Activated T-cell treated with anti-CD3 and anti-CD28 coated beads, Interleukin-2, amount 50 U/mL, for 24 hours (primary cell): Measurements from ENCODE around the gene DUOXA2.
A peak's percentile ranks its signal among the peaks of the same experiment; 100 is the strongest.
"Not testable (repeated sequence)": the region's sequence is repeated elsewhere in the genome, so short reads cannot be mapped to it uniquely, and the experiment has no call there.

Experiments used
- DNase-seq: peaks from one replicate; pipeline ENCODE4 v3.0.0-alpha.2; 2020
- H3K27ac Mint-ChIP-seq: 2 replicates; pipeline ENCODE4 v1.8.0; 2020; ENCODE audit warnings: mild to moderate bottlenecking, mixed read lengths
- H3K27me3 Mint-ChIP-seq: 2 replicates; pipeline ENCODE4 v1.8.0; 2020; ENCODE audit warnings: mixed read lengths
- H3K36me3 Mint-ChIP-seq: 2 replicates; pipeline ENCODE4 v1.8.0; 2020; ENCODE audit warnings: low read depth, mixed read lengths
- H3K4me1 Mint-ChIP-seq: 2 replicates; pipeline ENCODE4 v1.8.0; 2020; ENCODE audit warnings: low read depth, mixed read lengths
- H3K4me3 Mint-ChIP-seq: 2 replicates; pipeline ENCODE4 v1.8.0; 2020; ENCODE audit warnings: mild to moderate bottlenecking, moderate library complexity, mixed read lengths
- H3K9me3 Mint-ChIP-seq: 2 replicates; pipeline ENCODE4 v1.8.0; 2020; ENCODE audit warnings: mixed read lengths

Gene DUOXA2

DNA sequence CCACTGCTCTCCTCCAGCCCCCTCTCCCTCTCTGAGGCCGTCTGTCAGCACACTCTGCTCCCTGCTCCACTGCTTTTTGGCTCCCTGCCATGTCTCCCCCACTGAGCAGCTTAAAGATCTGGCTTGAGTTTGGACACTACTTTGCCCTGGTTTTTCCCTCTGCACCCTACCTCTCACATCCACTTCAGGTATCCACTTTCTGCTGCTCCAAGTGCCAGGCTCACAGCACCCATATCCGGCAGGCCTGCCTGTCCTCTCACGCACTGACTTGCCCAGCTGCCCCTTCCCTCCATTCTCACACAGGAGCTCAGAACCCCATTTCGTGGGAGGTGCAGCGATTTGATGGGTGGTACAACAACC lies 19.4 kb downstream of the DUOXA2 start:
- Mint-ChIP-seq H3K4me3 (no peak overlapping the region), H3K36me3 (no peaks in the 10 kb centered on the region), H3K4me1 (peaks cover 17% of the 10 kb centered on the region), H3K27me3 (peaks cover 66% of the 10 kb centered on the region), H3K9me3 (no peaks in the 10 kb centered on the region), H3K27ac (no peak overlapping the region)
- no peak for DNase-seq

DNA sequence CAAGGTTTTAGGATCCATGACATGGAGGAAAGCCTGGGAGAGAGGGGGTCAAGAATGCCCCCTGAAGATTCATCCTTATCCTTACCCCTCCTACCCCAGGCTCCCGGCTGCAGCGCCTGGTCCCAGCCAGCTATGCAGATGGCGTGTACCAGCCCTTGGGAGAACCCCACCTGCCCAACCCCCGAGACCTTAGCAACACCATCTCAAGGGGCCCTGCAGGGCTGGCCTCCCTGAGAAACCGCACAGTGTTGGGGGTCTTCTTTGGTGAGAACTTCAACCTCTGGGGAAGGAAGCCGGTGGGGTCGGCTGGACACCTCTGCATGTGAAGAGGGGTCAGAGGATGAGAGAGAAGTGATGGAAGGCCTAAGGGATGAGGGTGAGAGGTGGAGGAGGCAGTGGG lies 19.9 kb downstream of the DUOXA2 start:
- H3K9me3 Mint-ChIP-seq: no peaks in the 10 kb centered on the region
- H3K36me3 Mint-ChIP-seq: no peaks in the 10 kb centered on the region
- no peak overlapping the region for H3K4me3 Mint-ChIP-seq
- H3K27ac Mint-ChIP-seq: no peak overlapping the region
- H3K4me1 Mint-ChIP-seq: peaks cover 16% of the 10 kb centered on the region
- DNase-seq: no peak
- peaks cover 61% of the 10 kb centered on the region for H3K27me3 Mint-ChIP-seq

DNA sequence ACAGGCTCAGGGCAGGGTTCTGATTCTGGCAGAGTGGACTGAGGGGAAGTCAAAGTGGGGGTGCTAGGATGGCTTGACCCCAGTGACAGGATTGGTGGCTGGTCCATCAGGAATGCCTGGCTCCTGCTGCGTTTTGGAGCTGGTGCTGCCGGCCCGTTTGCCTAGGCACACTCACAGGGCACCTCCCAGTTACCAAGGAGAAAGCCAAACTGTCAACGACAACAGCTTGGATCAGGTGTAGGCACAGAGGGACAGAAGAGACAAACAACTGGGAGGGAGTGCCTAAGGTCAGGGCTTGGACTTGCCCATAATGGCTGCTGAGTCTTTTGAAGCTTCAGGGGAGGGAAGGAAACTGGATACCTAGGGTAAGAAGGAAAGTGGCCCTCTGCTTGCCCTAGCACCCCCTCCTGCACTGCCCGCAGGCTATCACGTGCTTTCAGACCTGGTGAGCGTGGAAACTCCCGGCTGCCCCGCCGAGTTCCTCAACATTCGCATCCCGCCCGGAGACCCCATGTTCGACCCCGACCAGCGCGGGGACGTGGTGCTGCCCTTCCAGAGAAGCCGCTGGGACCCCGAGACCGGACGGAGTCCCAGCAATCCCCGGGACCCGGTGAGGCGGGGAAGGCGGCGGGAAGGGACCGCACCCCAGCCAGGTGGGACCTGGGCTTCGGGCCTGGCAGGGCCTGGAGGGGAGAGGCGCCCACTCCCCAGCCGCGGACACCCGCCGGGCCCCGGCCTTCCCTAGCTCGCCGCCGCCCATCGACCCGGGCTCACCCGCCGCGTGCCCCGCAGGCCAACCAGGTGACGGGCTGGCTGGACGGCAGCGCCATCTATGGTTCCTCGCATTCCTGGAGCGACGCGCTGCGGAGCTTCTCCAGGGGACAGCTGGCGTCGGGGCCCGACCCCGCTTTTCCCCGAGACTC lies 20.8 kb downstream of the DUOXA2 start:
- Mint-ChIP-seq H3K27me3 (peaks cover 56% of the 10 kb centered on the region), H3K9me3 (no peaks in the 10 kb centered on the region), H3K4me3 (peak overlapping the region; percentile 55), H3K36me3 (no peaks in the 10 kb centered on the region), H3K27ac (no peak overlapping the region), H3K4me1 (peaks cover 12% of the 10 kb centered on the region)
- DNase-seq: peak; percentile 55

DNA sequence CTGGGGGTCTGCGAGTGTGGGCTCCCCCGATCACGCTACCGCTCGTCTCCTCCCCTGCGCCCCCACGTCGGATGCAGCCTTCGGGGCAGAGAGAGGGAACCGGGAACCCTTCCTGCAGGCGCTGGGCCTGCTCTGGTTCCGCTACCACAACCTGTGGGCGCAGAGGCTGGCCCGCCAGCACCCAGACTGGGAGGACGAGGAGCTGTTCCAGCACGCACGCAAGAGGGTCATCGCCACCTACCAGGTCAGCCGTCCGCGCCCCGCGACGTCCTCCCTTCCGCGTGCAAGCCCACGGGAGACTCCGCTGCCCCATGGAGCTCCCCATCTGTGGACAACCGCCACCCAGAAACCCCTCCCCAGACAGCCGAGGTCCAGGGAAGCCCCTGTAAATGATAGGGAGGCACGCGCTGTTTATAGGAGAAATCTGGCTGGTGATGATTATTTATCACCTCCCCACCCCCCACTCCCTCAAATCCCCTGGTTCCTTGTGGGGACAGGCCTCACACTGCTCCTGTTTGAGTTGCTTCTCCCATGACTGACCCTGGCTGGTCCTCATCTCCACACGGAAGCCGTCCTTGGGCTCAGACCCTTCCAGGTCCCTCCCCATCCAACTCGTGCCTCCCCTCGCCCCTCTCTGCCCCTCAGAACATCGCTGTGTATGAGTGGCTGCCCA lies 21.7 kb downstream of the DUOXA2 start:
- H3K27ac Mint-ChIP-seq, H3K36me3 Mint-ChIP-seq, DNase-seq, H3K9me3 Mint-ChIP-seq: not testable (repeated sequence)
- Mint-ChIP-seq H3K4me3 (peak overlapping the region; percentile 36), H3K27me3 (peaks cover 48% of the 10 kb centered on the region), H3K4me1 (peaks cover 11% of the 10 kb centered on the region)

DNA sequence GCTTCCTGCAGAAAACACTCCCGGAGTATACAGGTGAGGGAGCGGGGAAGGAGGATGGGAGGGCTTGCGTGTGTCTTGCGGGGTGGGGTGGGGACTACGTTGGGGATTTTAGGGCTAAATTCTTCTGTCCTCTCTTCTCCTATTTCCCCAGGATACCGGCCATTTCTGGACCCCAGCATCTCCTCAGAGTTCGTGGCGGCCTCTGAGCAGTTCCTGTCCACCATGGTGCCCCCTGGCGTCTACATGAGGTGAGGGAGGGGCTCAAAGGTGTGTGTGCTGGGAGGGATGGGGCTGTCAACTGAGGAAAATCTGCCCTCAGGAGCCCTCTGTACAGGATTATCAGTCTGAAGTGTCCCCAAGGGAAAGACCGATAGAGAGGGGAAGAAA lies 22.2 kb downstream of the DUOXA2 start:
- Mint-ChIP-seq H3K27ac (no peak overlapping the region), H3K9me3 (no peaks in the 10 kb centered on the region), H3K4me1 (peaks cover 11% of the 10 kb centered on the region), H3K4me3 (peak overlapping the region; percentile 36), H3K36me3 (no peaks in the 10 kb centered on the region), H3K27me3 (peaks cover 44% of the 10 kb centered on the region)
- DNase-seq: no peak

DNA sequence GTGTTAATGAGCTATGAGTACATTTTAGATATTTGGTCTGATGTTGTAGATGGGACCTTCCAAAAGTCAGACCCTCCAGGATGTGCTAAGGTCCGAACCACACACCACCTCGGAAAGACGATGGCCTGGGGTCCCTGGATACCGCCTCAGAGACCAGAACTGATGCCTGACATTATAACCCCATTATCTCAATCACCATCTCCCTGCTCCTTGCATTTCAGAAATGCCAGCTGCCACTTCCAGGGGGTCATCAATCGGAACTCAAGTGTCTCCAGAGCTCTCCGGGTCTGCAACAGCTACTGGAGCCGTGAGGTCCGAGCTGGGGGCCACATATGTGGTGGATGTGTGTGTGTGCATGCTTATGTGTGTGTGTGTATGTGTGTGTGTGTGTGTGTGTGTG lies 23.6 kb downstream of the DUOXA2 start:
- no peak overlapping the region for H3K27ac Mint-ChIP-seq
- peaks cover 33% of the 10 kb centered on the region for H3K27me3 Mint-ChIP-seq
- no peaks in the 10 kb centered on the region for H3K36me3 Mint-ChIP-seq
- H3K4me1 Mint-ChIP-seq: peaks cover 11% of the 10 kb centered on the region
- H3K4me3 Mint-ChIP-seq: no peak overlapping the region
- no peaks in the 10 kb centered on the region for H3K9me3 Mint-ChIP-seq
- DNase-seq: no peak

DNA sequence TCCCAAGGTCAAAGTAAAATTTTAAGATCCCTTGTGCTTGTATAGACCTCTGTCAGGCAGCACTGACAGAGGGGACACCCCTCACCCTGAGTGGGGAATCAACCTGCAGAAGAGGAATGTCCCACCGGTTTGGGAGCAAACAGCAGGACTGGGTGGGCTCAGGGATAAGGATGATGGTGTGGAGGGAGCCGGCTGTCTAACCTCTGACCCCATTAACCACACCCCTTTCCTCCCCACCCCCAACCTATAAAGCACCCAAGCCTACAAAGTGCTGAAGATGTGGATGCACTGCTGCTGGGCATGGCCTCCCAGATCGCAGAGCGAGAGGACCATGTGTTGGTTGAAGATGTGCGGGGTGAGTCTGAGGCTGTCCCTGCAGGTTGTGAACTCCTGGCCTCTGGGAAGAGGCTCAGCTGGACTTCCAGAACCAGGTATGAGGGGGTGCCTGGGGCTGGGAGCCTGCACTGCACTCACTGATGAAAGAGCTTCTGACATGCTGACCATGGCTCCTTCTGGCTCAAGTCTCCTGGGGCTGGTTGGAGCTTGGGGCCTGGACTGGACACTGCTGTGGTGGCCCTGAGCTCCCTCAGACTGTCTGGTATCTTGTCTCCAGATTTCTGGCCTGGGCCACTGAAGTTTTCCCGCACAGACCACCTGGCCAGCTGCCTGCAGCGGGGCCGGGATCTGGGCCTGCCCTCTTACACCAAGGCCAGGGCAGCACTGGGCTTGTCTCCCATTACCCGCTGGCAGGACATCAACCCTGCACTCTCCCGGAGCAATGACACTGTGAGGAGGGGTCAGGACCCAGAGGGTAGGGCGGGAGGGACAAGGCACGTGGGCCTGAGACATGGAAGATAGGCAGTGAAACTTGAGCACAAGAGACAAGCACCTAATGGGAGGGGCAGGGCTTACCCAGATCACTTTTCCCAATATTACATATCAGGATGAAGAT lies 25.0 kb downstream of the DUOXA2 start:
- DNase-seq: no peak
- Mint-ChIP-seq H3K9me3 (no peaks in the 10 kb centered on the region), H3K27ac (no peak overlapping the region), H3K4me1 (peaks cover 11% of the 10 kb centered on the region), H3K4me3 (no peak overlapping the region), H3K36me3 (no peaks in the 10 kb centered on the region), H3K27me3 (peaks cover 19% of the 10 kb centered on the region)

DNA sequence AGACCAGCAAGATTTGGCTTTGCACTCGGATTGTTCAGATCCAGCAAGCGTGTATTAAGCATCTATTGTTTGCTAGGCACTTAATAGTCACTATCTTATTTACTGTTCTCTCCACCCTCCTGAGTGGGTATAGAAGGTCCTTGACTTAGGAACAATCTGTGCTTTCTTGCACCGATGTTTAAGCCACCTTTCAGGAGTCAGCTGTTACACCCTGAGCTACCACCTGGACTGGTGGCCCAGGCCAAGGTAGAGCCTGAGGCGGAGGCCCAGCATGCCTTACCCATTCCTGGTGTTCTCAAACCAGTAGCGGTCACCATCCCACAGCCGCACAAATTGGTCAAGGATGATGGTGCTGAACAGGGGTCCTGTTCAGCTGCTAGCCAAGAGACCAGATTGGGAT lies 25.6 kb downstream of the DUOXA2 start:
- Mint-ChIP-seq H3K4me1 (peaks cover 8% of the 10 kb centered on the region), H3K27me3 (peaks cover 13% of the 10 kb centered on the region), H3K27ac (no peak overlapping the region), H3K36me3 (no peaks in the 10 kb centered on the region), H3K9me3 (no peaks in the 10 kb centered on the region), H3K4me3 (no peak overlapping the region)
- DNase-seq: no peak

DNA sequence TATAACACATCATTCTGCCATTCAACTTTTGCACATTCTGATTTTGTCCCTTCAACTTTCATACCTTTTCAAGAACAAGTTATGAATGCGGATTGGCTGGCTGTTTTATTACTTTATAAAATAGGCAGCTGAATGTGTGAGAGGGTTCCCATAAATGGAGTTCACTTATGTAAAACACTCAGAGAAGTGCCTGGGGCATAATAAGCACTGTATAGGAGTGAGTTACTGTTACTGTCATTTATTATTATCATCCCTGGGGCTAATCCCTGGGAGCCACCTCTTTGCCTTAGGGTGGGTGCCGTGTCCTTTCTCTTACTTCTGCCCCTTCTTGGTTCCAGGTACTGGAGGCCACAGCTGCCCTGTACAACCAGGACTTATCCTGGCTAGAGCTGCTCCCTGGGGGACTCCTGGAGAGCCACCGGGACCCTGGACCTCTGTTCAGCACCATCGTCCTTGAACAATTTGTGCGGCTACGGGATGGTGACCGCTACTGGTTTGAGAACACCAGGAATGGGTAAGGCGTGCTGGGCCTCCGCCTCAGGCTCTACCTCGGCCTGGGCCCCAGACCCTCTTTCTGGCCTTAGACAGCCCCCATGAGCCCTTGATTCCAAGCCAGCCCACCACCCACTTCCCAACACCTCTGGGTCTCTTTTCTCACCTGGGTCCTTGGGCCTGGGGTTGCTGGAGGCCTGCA lies 26.6 kb downstream of the DUOXA2 start:
- peaks cover 10% of the 10 kb centered on the region for H3K27me3 Mint-ChIP-seq
- H3K4me3 Mint-ChIP-seq: no peak overlapping the region
- DNase-seq: no peak
- H3K4me1 Mint-ChIP-seq: peaks cover 6% of the 10 kb centered on the region
- H3K27ac Mint-ChIP-seq: no peak overlapping the region
- no peaks in the 10 kb centered on the region for H3K9me3 Mint-ChIP-seq
- no peaks in the 10 kb centered on the region for H3K36me3 Mint-ChIP-seq

DNA sequence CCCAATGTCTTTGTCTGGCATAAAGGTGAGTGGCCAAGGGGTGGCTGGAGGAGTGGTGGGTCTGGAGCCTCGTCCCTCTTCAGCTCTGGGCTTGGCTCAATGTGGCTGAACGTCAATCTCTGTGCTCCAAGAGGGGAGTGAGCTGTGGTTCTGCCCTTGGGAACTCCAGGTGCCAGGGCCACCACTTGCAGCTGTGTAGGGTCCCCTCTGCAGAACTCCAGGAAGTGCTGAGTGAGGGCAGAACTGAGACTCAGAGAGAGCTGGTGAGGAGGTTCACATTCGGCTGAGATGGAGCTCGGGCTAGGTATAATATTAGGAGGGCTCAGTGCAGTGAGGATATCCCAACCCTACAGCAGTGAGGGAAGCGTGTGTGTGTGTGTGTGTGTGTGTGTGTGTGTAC lies 27.3 kb downstream of the DUOXA2 start:
- DNase-seq: no peak
- Mint-ChIP-seq H3K4me3 (no peak overlapping the region), H3K27ac (no peak overlapping the region), H3K9me3 (no peaks in the 10 kb centered on the region), H3K36me3 (no peaks in the 10 kb centered on the region), H3K4me1 (peaks cover 2% of the 10 kb centered on the region), H3K27me3 (peaks cover 5% of the 10 kb centered on the region)

DNA sequence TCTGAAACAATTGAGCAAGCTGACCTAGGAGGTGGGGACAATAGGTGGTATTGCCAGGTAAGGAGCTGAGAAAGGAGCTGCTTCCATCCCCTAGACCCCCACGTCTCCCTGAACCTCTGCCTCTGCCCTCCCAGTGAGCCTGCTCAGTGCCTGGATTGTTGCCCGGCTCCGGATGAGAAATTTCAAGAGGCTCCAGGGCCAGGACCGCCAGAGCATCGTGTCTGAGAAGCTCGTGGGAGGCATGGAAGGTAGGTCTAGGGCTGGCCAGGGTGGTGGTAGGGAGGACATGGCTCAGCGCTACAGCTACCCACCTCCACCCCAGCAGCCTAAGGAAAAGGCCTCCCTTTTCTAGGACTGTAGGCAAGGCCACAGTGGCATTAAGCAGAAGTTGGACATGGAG lies 28.9 kb downstream of the DUOXA2 start:
- H3K27me3 Mint-ChIP-seq: no peaks in the 10 kb centered on the region
- no peaks in the 10 kb centered on the region for H3K9me3 Mint-ChIP-seq

DNA sequence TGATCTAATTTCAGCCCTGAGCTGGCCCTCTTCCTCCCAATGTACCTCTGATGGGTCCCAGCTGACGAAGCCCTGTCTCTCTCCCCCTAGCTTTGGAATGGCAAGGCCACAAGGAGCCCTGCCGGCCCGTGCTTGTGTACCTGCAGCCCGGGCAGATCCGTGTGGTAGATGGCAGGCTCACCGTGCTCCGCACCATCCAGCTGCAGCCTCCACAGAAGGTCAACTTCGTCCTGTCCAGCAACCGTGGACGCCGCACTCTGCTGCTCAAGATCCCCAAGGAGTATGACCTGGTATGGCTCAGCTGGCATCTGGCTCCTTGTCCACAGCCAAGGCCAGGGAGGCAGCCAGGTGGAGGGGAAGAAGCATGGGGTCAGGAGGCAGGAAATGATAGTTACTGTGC lies 29.8 kb downstream of the DUOXA2 start:
- H3K4me3 Mint-ChIP-seq: no peak overlapping the region
- H3K27ac Mint-ChIP-seq: no peak overlapping the region
- H3K27me3 Mint-ChIP-seq: no peaks in the 10 kb centered on the region
- no peaks in the 10 kb centered on the region for H3K4me1 Mint-ChIP-seq
- H3K36me3 Mint-ChIP-seq: no peaks in the 10 kb centered on the region
- DNase-seq: no peak
- no peaks in the 10 kb centered on the region for H3K9me3 Mint-ChIP-seq

More for the DNA sequence above, 28.9 kb downstream of the DUOXA2 start:
- no peaks in the 10 kb centered on the region for H3K36me3 Mint-ChIP-seq
- no peaks in the 10 kb centered on the region for H3K4me1 Mint-ChIP-seq
- no peak for DNase-seq
- no peak overlapping the region for H3K4me3 Mint-ChIP-seq
- no peak overlapping the region for H3K27ac Mint-ChIP-seq

DNA sequence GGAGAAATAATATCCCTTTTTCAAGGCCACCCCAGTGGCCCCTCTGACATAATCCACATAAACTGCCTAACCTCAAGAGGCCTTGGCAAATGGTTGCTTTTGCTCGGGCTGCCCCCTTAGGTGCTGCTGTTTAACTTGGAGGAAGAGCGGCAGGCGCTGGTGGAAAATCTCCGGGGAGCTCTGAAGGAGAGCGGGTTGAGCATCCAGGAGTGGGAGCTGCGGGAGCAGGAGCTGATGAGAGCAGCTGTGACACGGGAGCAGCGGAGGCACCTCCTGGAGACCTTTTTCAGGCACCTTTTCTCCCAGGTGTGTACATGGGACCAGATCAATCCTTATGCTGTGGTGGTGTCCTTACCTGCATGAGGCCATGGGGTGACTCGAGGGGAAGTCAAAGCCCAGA lies 30.6 kb downstream of the DUOXA2 start:
- Mint-ChIP-seq H3K4me1 (no peaks in the 10 kb centered on the region), H3K9me3 (no peaks in the 10 kb centered on the region), H3K36me3 (no peaks in the 10 kb centered on the region), H3K4me3 (no peak overlapping the region), H3K27me3 (no peaks in the 10 kb centered on the region), H3K27ac (no peak overlapping the region)
- no peak for DNase-seq

DNA sequence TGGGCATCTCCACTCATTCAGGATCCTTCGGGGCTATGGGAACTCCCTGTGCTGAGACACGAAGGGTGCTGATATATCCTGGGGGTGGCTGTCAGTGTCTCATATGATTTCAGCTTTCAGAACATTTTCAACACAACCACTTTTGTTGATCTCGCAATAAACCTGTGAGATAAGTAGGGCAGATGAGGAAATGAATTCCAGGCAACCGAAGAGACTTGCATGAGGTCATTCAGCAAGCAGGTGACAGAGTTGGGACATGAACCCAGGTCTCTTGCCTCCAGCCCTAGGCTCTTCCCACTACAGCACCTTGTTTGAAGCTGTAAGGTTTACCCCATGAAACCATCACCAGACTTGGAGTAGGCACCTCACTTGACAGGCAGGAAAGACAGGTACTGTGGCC lies 32.3 kb downstream of the DUOXA2 start:
- H3K4me3 Mint-ChIP-seq: no peak overlapping the region
- DNase-seq: no peak
- no peaks in the 10 kb centered on the region for H3K4me1 Mint-ChIP-seq
- H3K27ac Mint-ChIP-seq: no peak overlapping the region
- peaks cover 4% of the 10 kb centered on the region for H3K36me3 Mint-ChIP-seq
- H3K9me3 Mint-ChIP-seq: no peaks in the 10 kb centered on the region
- H3K27me3 Mint-ChIP-seq: no peaks in the 10 kb centered on the region
